ENCODE results near the gene KCNJ10. TPM values are rescaled to one million over a fixed set of nuclear protein-coding genes. Genes with fewer than 3 reads are reported as not detected.

KCNJ10 gene
- total RNA-seq, 6 experiments from 2014 or later: 0.23 to 3.1 (median 0.31) TPM; not detected in 1

DNA sequence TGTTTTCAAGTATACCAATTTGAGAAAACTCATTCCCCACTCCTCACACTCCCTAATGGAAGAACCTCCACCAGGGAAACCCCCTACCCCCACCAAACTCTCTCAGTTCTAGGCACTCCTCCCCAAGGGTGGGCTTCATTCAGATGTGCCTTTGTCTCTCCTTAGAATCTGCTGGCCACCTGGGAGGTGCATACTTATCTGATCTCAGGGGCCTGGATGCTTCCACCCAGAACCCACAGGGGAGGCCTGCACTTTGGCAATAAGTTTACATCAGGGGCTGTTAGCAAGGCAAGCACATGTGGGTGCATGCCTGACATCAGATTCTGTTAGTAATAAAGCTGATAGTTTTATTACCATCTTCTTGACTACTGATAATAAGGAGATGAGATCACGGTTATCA lies 83.4 kb downstream of the KCNJ10 start:
- Histone ChIP-seq H3K27ac (no peak overlapping the region), H3K36me3 (no peaks in the 10 kb centered on the region), H3K27me3 (no peaks in the 10 kb centered on the region), H3K4me3 (no peak overlapping the region), H3K4me1 (peaks cover 0 to 9% (median under 1%) of the 10 kb centered on the region in 4 donors), H3K9me3 (no peaks in the 10 kb centered on the region)
- intact Hi-C loops (cut with DNase I): no loop called here
- ATAC-seq: no peak
- TF ChIP-seq POLR2A (IDR thresholded peaks at IDR 0.05): no peak
- TF ChIP-seq, protein P1, sequence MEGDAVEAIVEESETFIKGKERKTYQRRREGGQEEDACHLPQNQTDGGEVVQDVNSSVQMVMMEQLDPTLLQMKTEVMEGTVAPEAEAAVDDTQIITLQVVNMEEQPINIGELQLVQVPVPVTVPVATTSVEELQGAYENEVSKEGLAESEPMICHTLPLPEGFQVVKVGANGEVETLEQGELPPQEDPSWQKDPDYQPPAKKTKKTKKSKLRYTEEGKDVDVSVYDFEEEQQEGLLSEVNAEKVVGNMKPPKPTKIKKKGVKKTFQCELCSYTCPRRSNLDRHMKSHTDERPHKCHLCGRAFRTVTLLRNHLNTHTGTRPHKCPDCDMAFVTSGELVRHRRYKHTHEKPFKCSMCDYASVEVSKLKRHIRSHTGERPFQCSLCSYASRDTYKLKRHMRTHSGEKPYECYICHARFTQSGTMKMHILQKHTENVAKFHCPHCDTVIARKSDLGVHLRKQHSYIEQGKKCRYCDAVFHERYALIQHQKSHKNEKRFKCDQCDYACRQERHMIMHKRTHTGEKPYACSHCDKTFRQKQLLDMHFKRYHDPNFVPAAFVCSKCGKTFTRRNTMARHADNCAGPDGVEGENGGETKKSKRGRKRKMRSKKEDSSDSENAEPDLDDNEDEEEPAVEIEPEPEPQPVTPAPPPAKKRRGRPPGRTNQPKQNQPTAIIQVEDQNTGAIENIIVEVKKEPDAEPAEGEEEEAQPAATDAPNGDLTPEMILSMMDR (IDR thresholded peaks at IDR 0.05): no peak
- DNase-seq: no peak
- 90% methylated on average over 1 of the region's 1 CpG for WGBS (ENCODE audit: insufficient coverage, low coverage, low lambda C conversion rate, missing lambda C conversion rate)

DNA sequence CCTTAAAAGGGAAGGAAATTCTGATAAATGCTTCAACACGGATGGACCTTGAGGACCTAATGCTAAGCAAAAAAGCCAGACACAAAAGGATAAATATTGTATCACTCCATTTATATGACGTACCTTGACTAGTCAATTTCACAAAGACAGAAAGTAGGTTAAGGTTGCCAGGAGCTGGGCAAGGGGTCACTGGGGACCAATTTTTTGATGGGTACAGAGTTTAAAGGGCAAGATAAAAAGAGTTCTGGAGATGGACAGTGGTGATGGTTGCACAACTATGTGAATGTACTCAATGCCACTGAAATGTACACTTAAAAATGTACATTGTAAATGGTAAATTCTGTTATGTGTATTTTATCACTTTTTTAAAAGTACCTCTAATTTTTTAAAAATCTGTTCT lies 83.9 kb downstream of the KCNJ10 start:
- no peak for DNase-seq
- 34% methylated on average over 2 of the region's 2 CpGs for WGBS (ENCODE audit: insufficient coverage, low coverage, low lambda C conversion rate, missing lambda C conversion rate)
- H3K4me1 ChIP-seq: peaks cover 0 to 9% (median 0%) of the 10 kb centered on the region in 4 donors
- no peaks in the 10 kb centered on the region for H3K27me3 ChIP-seq
- no peak overlapping the region for H3K4me3 ChIP-seq
- peak in 3 of 4 donors; percentile 21 to 51 (median 36) for ATAC-seq
- no peaks in the 10 kb centered on the region for H3K9me3 ChIP-seq
- H3K27ac ChIP-seq: no peak overlapping the region
- TF ChIP-seq POLR2A (IDR thresholded peaks at IDR 0.05): no peak
- TF ChIP-seq, protein P1 (IDR thresholded peaks at IDR 0.05): no peak
- intact Hi-C loops (cut with DNase I): no loop called here
- H3K36me3 ChIP-seq: no peaks in the 10 kb centered on the region

DNA sequence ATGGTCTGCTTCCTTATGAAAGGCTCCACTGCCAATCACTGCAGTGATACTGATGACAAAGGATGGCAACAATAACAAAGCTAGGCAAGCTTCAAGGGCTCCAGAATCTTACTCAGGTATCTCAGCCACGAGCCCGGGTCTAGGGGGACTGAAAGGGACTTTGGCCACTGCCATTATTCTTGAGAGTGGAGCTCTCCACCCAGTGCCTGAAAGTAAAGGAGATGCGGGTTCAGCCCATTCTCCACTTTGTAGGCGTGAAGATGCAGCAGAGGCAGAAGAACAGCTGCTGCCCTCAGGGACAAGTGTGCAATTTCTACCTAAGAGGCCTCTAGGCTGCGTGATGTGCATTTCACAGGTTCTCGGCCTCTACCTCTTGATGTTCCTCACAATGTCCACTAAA lies 84.5 kb downstream of the KCNJ10 start:
- H3K36me3 ChIP-seq: no peaks in the 10 kb centered on the region
- no peaks in the 10 kb centered on the region for H3K9me3 ChIP-seq
- ATAC-seq: no peak
- no peak for TF ChIP-seq POLR2A (IDR thresholded peaks at IDR 0.05)
- TF ChIP-seq, protein P1 (IDR thresholded peaks at IDR 0.05): no peak
- intact Hi-C loops (cut with DNase I): no loop called here
- 78% methylated on average over 4 of the region's 6 CpGs for WGBS (ENCODE audit: insufficient coverage, low coverage, low lambda C conversion rate, missing lambda C conversion rate)
- H3K27me3 ChIP-seq: no peaks in the 10 kb centered on the region
- no peak for DNase-seq
- peaks cover 0 to 9% (median 0%) of the 10 kb centered on the region in 4 donors for H3K4me1 ChIP-seq
- no peak overlapping the region for H3K27ac ChIP-seq
- H3K4me3 ChIP-seq: no peak overlapping the region

DNA sequence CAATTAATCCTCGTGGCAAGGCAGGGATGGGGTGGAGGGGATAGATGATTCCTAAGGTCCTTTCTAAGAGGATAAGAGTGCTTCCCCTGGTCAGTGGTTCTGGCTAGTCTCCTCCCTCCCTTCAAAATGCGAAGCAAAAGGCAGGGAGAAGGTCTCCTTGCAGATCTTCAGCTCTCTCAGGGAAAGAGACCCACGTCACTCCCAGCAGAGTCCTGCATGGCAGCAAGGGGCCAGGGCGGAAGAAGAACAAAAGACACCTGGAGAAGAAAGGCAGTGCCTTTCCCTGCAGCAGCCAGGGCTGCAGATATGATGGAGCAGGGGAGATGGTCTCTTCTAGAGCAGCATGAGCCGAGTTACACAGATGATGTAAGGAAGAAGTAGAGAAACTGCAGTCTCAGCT lies 86.3 kb downstream of the KCNJ10 start:
- no peak for DNase-seq
- Histone ChIP-seq H3K27ac (no peak overlapping the region), H3K27me3 (no peaks in the 10 kb centered on the region), H3K4me3 (no peak overlapping the region), H3K9me3 (no peaks in the 10 kb centered on the region), H3K36me3 (no peaks in the 10 kb centered on the region), H3K4me1 (peaks cover 0 to 5% (median 0%) of the 10 kb centered on the region in 4 donors)
- WGBS (ENCODE audit: insufficient coverage, low coverage, low lambda C conversion rate, missing lambda C conversion rate): 60% methylated on average over 3 of the region's 5 CpGs
- ATAC-seq: no peak
- intact Hi-C loops (cut with DNase I): no loop called here
- TF ChIP-seq, protein P1 (IDR thresholded peaks at IDR 0.05): no peak
- TF ChIP-seq POLR2A (IDR thresholded peaks at IDR 0.05): no peak

DNA sequence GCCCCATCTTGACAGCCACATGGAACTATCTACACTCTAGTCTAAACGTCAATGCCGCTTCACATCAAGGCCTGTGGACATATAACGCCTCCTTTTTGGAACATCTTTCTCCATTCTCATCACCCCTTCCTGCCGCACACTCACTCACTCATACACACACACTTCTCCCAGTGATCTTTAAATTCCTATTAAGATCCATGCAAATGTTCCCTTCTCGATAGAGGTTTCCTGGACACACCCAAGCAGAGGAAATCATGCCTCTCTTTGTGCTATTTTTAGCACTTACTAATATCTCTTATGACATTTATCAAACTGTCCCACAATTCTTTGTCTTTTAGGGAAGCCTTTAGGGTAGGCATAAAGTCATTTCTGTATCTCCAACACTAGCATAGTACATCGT lies 87.7 kb downstream of the KCNJ10 start:
- no peak for TF ChIP-seq POLR2A (IDR thresholded peaks at IDR 0.05)
- TF ChIP-seq, protein P1 (IDR thresholded peaks at IDR 0.05): no peak
- H3K27ac ChIP-seq: no peak overlapping the region

More for the DNA sequence above, 87.7 kb downstream of the KCNJ10 start:
- H3K9me3 ChIP-seq: no peaks in the 10 kb centered on the region
- H3K27me3 ChIP-seq: no peaks in the 10 kb centered on the region
- no peak overlapping the region for H3K4me3 ChIP-seq
- ATAC-seq: no peak
- H3K4me1 ChIP-seq: peaks cover 0 to 5% (median 0%) of the 10 kb centered on the region in 4 donors
- whole genome bisulfite sequencing (ENCODE audit: insufficient coverage, low coverage, low lambda C conversion rate, missing lambda C conversion rate): 50% methylated on average over 5 of the region's 6 CpGs
- DNase-seq: no peak
- no peaks in the 10 kb centered on the region for H3K36me3 ChIP-seq
- intact Hi-C loops (cut with DNase I): no loop called here

Measured in right lobe of liver (tissue), 6 donors.